Measurements from ENCODE around the gene AMER2. TPM values are rescaled to one million over a fixed set of nuclear protein-coding genes. Genes with fewer than 3 reads are reported as not detected.

The AMER2 gene
- total RNA-seq, 2 donors from 2014 or later = 0.18 to 0.34 TPM

- Histone ChIP-seq H3K4me3 (no peak overlapping the region), H3K27ac (peak overlapping the region in 1 of 2 donors; percentile 8), H3K27me3 (replicated peaks; ENCODE audit: insufficient read depth) (no peaks in the 10 kb centered on the region), H3K36me3 (no peaks in the 10 kb centered on the region), H3K4me1 (replicated peaks) (no peaks in the 10 kb centered on the region), H3K9me3 (no peaks in the 10 kb centered on the region)
- WGBS = 28% methylated on average over 6 of the region's 6 CpGs
- DNase-seq (ENCODE audit: low spot score) = no peak
- TF ChIP-seq POLR2A (IDR thresholded peaks at IDR 0.05) (no peak), POLR2AphosphoS5 (IDR thresholded peaks at IDR 0.05) (no peak), CTCF (IDR thresholded peaks at IDR 0.05) (no peak)
- intact Hi-C loops (cut with DNase I) = no loop called here
These were observed 42.6 kb upstream of the AMER2 start for GRCh38 chr13:25214491-25215252.

GRCh38 chr13:25213715-25214114, 41.6 kb upstream of the AMER2 start:
- Histone ChIP-seq H3K27ac (no peak overlapping the region), H3K27me3 (replicated peaks; ENCODE audit: insufficient read depth) (no peaks in the 10 kb centered on the region), H3K4me1 (replicated peaks) (no peaks in the 10 kb centered on the region), H3K9me3 (no peaks in the 10 kb centered on the region), H3K4me3 (no peak overlapping the region), H3K36me3 (no peaks in the 10 kb centered on the region)
- no peak for TF ChIP-seq CTCF (IDR thresholded peaks at IDR 0.05)
- no peak for TF ChIP-seq POLR2AphosphoS5 (IDR thresholded peaks at IDR 0.05)
- TF ChIP-seq POLR2A (IDR thresholded peaks at IDR 0.05) = no peak
- intact Hi-C loops (cut with DNase I) = no loop called here
- WGBS = 61% methylated on average over 2 of the region's 2 CpGs
- DNase-seq (ENCODE audit: low spot score) = peak; percentile 11

- intact Hi-C loops (cut with DNase I) = no loop called here
- H3K4me3 ChIP-seq = no peak overlapping the region
These were observed 38.9 kb upstream of the AMER2 start for GRCh38 chr13:25210842-25211569.

GRCh38 chr13:25207291-25207810, 35.3 kb upstream of the AMER2 start:
- WGBS = 88% methylated on average over 8 of the region's 8 CpGs
- intact Hi-C loops (cut with DNase I) = no loop called here
- no peaks in the 10 kb centered on the region for H3K4me1 ChIP-seq (replicated peaks)

More at GRCh38 chr13:25210842-25211569, 38.9 kb upstream of the AMER2 start:
- Histone ChIP-seq H3K27ac (no peak overlapping the region), H3K36me3 (no peaks in the 10 kb centered on the region), H3K27me3 (replicated peaks; ENCODE audit: insufficient read depth) (no peaks in the 10 kb centered on the region), H3K9me3 (no peaks in the 10 kb centered on the region), H3K4me1 (replicated peaks) (no peaks in the 10 kb centered on the region)
- TF ChIP-seq CTCF (IDR thresholded peaks at IDR 0.05) (no peak), POLR2A (IDR thresholded peaks at IDR 0.05) (no peak), POLR2AphosphoS5 (IDR thresholded peaks at IDR 0.05) (no peak)
- no peak for DNase-seq (ENCODE audit: low spot score)
- 74% methylated on average over 13 of the region's 13 CpGs for WGBS

More at GRCh38 chr13:25207291-25207810, 35.3 kb upstream of the AMER2 start:
- H3K9me3 ChIP-seq = no peaks in the 10 kb centered on the region
- H3K4me3 ChIP-seq = no peak overlapping the region
- no peaks in the 10 kb centered on the region for H3K27me3 ChIP-seq (replicated peaks; ENCODE audit: insufficient read depth)
- H3K27ac ChIP-seq = no peak overlapping the region
- no peaks in the 10 kb centered on the region for H3K36me3 ChIP-seq
- TF ChIP-seq CTCF (IDR thresholded peaks at IDR 0.05) = no peak
- TF ChIP-seq POLR2AphosphoS5 (IDR thresholded peaks at IDR 0.05) = no peak
- no peak for TF ChIP-seq POLR2A (IDR thresholded peaks at IDR 0.05)
- no peak for DNase-seq (ENCODE audit: low spot score)
